ENCODE results near the gene UBN2.

The UBN2 gene

GRCh38 chr7:139340037-139340807 lies 109.2 kb downstream of the UBN2 start (continued):
- TF ChIP-seq ZNF654 (tag by site-specific recombination; IDR thresholded peaks at IDR 0.05; ENCODE audit: low read depth) = peak; percentile 30
- TF ChIP-seq, protein P1, sequence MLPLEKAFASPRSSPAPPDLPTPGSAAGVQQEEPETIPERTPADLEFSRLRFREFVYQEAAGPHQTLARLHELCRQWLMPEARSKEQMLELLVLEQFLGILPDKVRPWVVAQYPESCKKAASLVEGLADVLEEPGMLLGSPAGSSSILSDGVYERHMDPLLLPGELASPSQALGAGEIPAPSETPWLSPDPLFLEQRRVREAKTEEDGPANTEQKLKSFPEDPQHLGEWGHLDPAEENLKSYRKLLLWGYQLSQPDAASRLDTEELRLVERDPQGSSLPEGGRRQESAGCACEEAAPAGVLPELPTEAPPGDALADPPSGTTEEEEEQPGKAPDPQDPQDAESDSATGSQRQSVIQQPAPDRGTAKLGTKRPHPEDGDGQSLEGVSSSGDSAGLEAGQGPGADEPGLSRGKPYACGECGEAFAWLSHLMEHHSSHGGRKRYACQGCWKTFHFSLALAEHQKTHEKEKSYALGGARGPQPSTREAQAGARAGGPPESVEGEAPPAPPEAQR (tag by site-specific recombination; IDR thresholded peaks at IDR 0.05) = peak; percentile 93; the same call in 1 of the 2 replicates
- TF ChIP-seq KLF9 (tag by site-specific recombination; IDR thresholded peaks at IDR 0.05; ENCODE audit: low read depth) = no peak
- TF ChIP-seq ZNF121 (tag by site-specific recombination; IDR thresholded peaks at IDR 0.05) = peak; percentile 65
- peak; percentile 99 for TF ChIP-seq ZNF324 (tag by site-specific recombination; IDR thresholded peaks at IDR 0.05)
- TF ChIP-seq ZNF704 (tag by site-specific recombination; IDR thresholded peaks at IDR 0.05) = no peak
- TF ChIP-seq ZNF701 (tag by site-specific recombination; IDR thresholded peaks at IDR 0.05) = no peak
- TF ChIP-seq ZNF184 (tag by site-specific recombination; IDR thresholded peaks at IDR 0.05) = peak; percentile 86; the same call in 1 of the 2 replicates
- no peak for TF ChIP-seq GLI2 (tag by site-specific recombination; IDR thresholded peaks at IDR 0.05; ENCODE audit: borderline replicate concordance, low read depth)
- TF ChIP-seq ZNF274 (IDR thresholded peaks at IDR 0.05; ENCODE audit: low read length) = no peak
- no peak for TF ChIP-seq ZNF274 (tag by site-specific recombination; IDR thresholded peaks at IDR 0.05; ENCODE audit: borderline replicate concordance)
- no peak for TF ChIP-seq ZNF223 (tag by site-specific recombination; IDR thresholded peaks at IDR 0.05)
- TF ChIP-seq ZNF473 (tag by site-specific recombination; IDR thresholded peaks at IDR 0.05) = no peak
- TF ChIP-seq OVOL3 (tag by site-specific recombination; IDR thresholded peaks at IDR 0.05) = no peak
- no peak; the same call in 1 of the 2 replicates for TF ChIP-seq MYNN (tag by site-specific recombination; IDR thresholded peaks at IDR 0.05; ENCODE audit: borderline replicate concordance)
- peak; percentile 59 for TF ChIP-seq ZNF335 (tag by site-specific recombination; conservative IDR thresholded peaks at IDR 0.05)
- peak; percentile 32; the same call in 1 of the 2 replicates for TF ChIP-seq ZNF623 (tag by site-specific recombination; IDR thresholded peaks at IDR 0.05)
- peak; percentile 82; the same call in 1 of the 2 replicates for TF ChIP-seq ZBTB49 (tag by site-specific recombination; IDR thresholded peaks at IDR 0.05; ENCODE audit: low read depth)
- 0 out of 2 replicates have a peak, but pooled peaks have one; percentile 52 for TF ChIP-seq RBAK (tag by site-specific recombination; IDR thresholded peaks at IDR 0.05)
- TF ChIP-seq YY1 (tag by site-specific recombination; IDR thresholded peaks at IDR 0.05) = peak; percentile 81
- TF ChIP-seq ZNF585B (tag by site-specific recombination; IDR thresholded peaks at IDR 0.05) = no peak
- no peak for TF ChIP-seq ZNF114 (tag by site-specific recombination; IDR thresholded peaks at IDR 0.05)
- no peak for TF ChIP-seq ZNF530 (tag by site-specific recombination; IDR thresholded peaks at IDR 0.05; ENCODE audit: low read depth)
- peak; percentile 78 for TF ChIP-seq ZFHX2 (tag by site-specific recombination; conservative IDR thresholded peaks at IDR 0.05)
- TF ChIP-seq ZNF239 (tag by site-specific recombination; IDR thresholded peaks at IDR 0.05) = no peak
- no peak for TF ChIP-seq ZNF677 (tag by site-specific recombination; IDR thresholded peaks at IDR 0.05)
- peak; percentile 59 for TF ChIP-seq KLF1 (tag by site-specific recombination; IDR thresholded peaks at IDR 0.05)
- TF ChIP-seq ZEB2 (tag by site-specific recombination; IDR thresholded peaks at IDR 0.05) = peak; percentile 84
- TF ChIP-seq ZFP69B (tag by site-specific recombination; IDR thresholded peaks at IDR 0.05) = peak; percentile 59; the same call in 1 of the 2 replicates
- peak; percentile 95 for TF ChIP-seq ZBTB21 (tag by site-specific recombination; IDR thresholded peaks at IDR 0.05)
- TF ChIP-seq ZNF449 (tag by site-specific recombination; IDR thresholded peaks at IDR 0.05) = no peak; the same call in 1 of the 2 replicates
- TF ChIP-seq ZNF169 (tag by site-specific recombination; IDR thresholded peaks at IDR 0.05) = no peak
